GM19351 (cell line): ENCODE results near the gene LTBP3.
"Not testable (repeated sequence)": the region's sequence is repeated elsewhere in the genome, so short reads cannot be mapped to it uniquely, and the experiment has no call there.

Experiments used
- ATAC-seq: cut with Tn5 transposase; IDR thresholded peaks from one replicate; pipeline ENCODE4 v1.9.1; 2021; ENCODE audit warnings: mild to moderate bottlenecking, moderate library complexity; ENCODE audit not compliant: unreplicated experiment

Gene LTBP3

GRCh38 chr11:65572356-65573051 is 14.3 kb upstream of the LTBP3 start, which contains the start of gene FAM89B:
TSS of gene FAM89B (plus strand) at chr11:65572538. CDS start at chr11:65572670, 132 bp downstream.
- ATAC-seq, result no peak

DNA sequence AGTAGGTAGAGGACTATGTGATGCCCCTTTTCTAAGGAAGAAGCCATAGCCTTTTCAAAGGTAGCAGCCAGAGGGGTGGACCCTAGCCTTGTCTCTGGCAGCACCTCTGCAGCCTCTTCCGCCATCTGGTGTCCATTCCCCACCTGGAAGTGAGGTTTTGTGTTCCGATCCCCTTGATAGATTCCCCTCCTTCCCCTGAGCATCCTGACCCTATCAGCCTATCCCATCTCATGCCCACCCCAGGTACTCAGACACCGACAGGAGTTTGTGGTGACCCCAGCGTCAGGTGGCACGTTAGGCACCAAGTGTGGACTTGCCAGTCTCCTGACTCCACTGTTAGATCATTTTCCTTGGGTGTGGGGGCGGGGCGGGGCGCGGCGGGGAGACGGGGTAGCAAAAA is 13.8 kb upstream of the LTBP3 start:
- ATAC-seq, result no peak

- no peak for ATAC-seq
Observed at GRCh38 chr11:65571420-65571819, 13.3 kb upstream of the LTBP3 start.

- ATAC-seq, result peak; percentile 69
Observed at GRCh38 chr11:65569973-65570918, 12.1 kb upstream of the LTBP3 start, which contains the start of gene ZNRD2. TSS of gene ZNRD2 (plus strand) at chr11:65570477. CDS start at chr11:65570492, 15 bp downstream.

GRCh38 chr11:65569164-65569972 is 11.2 kb upstream of the LTBP3 start:
- no peak for ATAC-seq

DNA sequence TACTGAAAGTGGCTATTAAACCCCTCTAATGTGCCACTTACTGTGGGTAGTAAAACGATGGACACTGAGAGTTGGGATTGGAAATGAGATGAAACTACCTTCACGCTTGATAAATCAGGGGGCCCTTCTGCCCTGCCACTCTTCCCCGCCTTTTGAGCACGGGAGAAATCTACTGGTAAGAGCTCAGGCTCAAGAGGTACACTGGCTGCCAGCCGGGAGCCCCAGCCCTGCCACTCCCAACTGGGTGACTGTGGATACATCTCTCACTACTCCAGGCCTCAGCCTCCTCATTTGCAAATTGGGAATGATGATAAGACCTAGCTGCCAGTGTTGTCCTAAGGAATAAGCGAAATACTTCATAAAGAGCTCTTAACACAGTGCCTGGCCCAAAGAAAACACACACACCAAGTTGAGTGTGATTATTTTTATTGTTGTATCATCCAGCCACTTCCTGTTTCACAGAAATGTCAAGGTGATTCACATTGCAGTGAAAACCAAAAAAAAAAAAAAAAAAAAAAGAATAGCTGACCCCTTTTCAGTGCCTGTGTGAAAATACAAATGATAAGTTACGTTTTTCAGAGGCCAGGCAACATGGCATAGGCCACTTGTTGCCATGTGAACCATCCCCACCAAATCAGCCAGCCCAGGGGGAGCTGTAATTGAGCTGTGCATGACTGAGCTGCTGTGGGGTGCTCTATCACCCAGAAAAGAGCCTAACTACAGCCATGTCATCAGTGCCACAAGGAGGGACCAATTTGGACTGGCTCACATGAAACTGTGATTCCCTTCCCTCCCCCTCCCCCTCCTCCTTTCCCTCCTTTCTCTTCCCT is 7.7 kb upstream of the LTBP3 start:
- no peak for ATAC-seq

DNA sequence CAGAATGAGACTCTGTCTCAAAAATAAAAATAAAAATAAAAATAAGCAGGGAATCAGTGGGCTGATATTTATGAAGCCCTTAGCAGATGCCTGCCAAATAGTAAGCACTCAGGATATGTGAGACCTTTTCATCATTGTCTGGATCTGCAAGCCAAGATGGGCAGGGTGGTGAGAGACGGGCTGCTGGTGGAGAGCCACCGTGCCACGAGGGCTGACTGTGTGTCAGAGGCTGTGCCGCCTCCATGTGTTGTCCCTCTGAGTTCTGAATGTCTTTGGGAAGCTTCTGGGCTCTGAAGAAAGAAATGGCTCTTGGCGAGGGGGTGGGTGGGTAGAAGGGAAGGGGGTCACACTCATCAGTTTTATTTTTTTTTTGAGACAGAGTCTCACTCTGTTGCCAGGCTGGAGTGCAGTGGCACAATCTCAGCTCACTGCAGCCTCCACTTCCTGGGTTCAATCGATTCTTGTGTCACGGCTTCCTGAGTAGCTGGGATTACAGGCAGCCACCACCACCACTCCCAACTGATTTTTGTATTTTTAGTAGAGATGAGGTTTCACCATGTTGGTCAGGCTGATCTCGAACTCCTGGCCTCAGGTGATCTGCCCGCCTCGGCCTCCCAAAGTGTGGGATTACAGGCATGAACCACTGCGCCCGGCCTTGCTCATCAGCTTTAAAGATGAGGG is 6.9 kb upstream of the LTBP3 start:
- not testable (repeated sequence) for ATAC-seq

- no peak for ATAC-seq
Observed at GRCh38 chr11:65563601-65564000, 5.4 kb upstream of the LTBP3 start.

- ATAC-seq, result no peak
Observed at GRCh38 chr11:65562788-65563187, 4.6 kb upstream of the LTBP3 start.

DNA sequence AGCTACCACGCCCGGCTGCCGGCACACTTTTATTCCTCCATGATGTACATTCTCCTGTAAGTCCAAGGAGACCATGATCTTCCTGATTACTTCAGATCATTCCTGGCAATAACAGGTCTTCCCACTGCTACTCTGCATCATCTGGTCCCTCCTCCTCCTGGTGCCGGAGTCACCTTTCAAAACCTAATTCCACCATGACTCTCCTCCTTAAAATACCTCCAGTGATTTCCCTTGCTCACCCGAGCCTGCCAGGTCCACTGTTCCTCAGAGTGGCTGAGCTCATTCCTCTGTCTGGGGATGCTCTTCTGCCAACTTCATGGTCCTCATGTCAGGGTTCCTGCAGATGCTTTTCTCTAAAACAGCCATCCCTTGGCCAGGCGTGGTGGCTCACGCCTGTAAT is 3.9 kb upstream of the LTBP3 start:
- ATAC-seq, result no peak

DNA sequence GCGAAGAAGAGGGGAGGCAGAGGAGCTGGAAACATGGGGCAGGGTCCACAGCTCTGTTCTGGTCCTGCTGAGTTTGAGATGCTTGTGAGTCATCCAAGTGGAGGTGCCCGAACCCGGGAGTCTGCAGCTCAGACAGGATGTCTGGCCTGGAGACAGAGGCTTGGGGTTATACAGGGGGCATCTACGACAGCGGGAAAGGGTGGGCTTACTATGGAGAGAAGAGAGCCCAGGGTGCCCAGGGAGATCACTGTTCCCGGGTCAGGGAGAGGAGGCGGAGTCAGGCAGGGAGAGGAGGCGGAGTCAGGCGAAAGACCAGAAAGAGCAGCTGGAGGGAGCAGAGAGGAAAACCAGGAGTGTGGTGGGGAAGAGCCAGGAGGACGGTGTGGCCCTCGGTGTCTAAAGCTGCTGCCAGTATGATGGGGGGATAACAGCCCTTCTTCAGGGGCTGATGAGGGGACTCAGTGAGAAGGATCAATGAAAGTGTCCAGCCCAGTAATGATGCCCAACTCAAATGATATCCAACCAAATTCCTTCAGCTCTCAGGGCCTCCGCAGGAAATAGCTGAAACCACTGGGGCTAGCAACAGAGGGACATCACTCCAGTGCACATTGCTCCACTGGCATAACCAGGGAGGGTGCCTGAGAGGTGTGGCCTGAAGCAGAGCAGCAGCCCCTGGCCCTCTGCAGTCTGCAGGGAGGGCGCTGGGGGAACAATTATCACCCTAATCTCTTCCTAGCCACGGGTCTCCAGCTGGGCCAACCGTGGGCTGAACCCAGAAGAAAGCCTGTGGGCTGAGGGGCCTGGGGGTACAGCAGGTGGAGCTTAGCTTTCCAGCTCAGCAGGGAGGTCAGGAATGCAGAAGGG is 2.6 kb upstream of the LTBP3 start:
- no peak for ATAC-seq

- no peak for ATAC-seq
Observed at GRCh38 chr11:65559951-65560537, 1.9 kb upstream of the LTBP3 start.

DNA sequence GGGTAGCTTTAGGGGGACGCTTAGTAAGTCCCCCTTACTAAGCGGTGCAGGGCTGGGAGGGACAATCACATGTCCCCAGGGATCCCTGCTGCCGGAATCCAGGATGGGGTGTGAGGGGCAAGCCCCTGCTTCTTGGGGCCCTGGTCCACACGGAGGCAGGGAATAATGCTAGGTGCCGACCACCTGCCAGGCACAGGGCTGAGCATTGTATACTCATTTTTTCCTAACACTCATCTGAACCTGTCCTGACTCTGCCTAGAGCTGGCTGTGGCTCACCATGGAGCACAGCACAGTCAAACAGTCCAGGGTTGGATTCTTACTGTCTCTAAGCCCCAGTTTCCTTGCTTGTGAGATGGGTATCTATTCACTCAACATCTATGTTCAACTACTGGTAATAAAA is 1.4 kb upstream of the LTBP3 start:
- no peak for ATAC-seq

GRCh38 chr11:65558930-65559509 is 861 bp upstream of the LTBP3 start:
- ATAC-seq, result no peak

GRCh38 chr11:65557280-65558001 is 718 bp downstream of the LTBP3 start:
- no peak for ATAC-seq

GRCh38 chr11:65556470-65557279 is 1.5 kb downstream of the LTBP3 start:
- ATAC-seq, result no peak
